IPS-20b (cell line): ENCODE data around the gene SMS.

Experiments
- H3K27ac ChIP-seq: one replicate; pipeline ENCODE4 v1.5.1; 2013; ENCODE audit warnings: low read length
- H3K27me3 ChIP-seq: 2 replicates; pipeline ENCODE4 v1.6.1; 2013; ENCODE audit warnings: mild to moderate bottlenecking, low read length, inconsistent platforms; ENCODE audit not compliant: insufficient read depth
- H3K36me3 ChIP-seq: 2 replicates; pipeline ENCODE4 v1.6.1; 2013; ENCODE audit warnings: low read depth, mild to moderate bottlenecking, inconsistent platforms, low read length, moderate library complexity; ENCODE audit not compliant: insufficient read depth
- H3K4me1 ChIP-seq: 2 replicates; pipeline ENCODE4 v1.6.1; 2013; ENCODE audit warnings: mild to moderate bottlenecking, control low read depth, inconsistent platforms, low read length, moderate library complexity; ENCODE audit not compliant: insufficient read depth
- H3K4me3 ChIP-seq: 2 replicates; pipeline ENCODE4 v1.5.1; 2013; ENCODE audit warnings: mild to moderate bottlenecking, low read length, inconsistent platforms
- H3K9ac ChIP-seq: 2 replicates; pipeline ENCODE4 v1.6.1; 2013; ENCODE audit warnings: low read depth, mild to moderate bottlenecking, inconsistent platforms, low read length, moderate library complexity
- H3K9me3 ChIP-seq: 2 replicates; pipeline ENCODE4 v1.6.1; 2013; ENCODE audit warnings: mild to moderate bottlenecking, low read depth, low read length, inconsistent platforms; ENCODE audit not compliant: insufficient read depth

SMS gene

DNA sequence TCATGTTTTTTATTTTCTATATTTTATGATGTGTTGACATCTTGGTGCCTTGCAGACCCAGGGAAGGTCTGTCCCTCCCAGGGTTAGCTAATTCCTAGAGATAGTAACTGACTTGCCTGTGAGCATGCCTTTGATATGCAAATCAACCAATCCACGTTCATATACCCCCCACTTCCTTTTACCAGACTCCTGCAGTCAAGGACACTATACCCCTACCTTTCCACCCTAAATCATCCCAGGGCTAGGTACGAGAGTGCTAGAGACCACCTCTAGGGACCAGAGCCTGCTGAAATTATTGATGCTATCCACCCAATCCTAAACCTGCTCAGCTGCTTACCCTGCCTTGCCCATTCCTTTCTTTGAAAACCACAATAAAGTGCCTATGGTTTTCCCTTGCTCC, 84.1 kb downstream of the SMS start:
- H3K4me1 ChIP-seq: no peaks in the 10 kb centered on the region; the same call in 1 of the 2 replicates
- H3K9ac ChIP-seq: no peak overlapping the region
- no peak overlapping the region for H3K27ac ChIP-seq
- H3K4me3 ChIP-seq: no peak overlapping the region
- no peaks in the 10 kb centered on the region for H3K36me3 ChIP-seq
- no peaks in the 10 kb centered on the region for H3K27me3 ChIP-seq
- no peaks in the 10 kb centered on the region for H3K9me3 ChIP-seq

- Histone ChIP-seq H3K36me3 (no peaks in the 10 kb centered on the region), H3K9ac (no peak overlapping the region), H3K9me3 (no peaks in the 10 kb centered on the region), H3K27me3 (no peaks in the 10 kb centered on the region), H3K27ac (no peak overlapping the region), H3K4me1 (no peaks in the 10 kb centered on the region; the same call in 1 of the 2 replicates), H3K4me3 (no peak overlapping the region)
Measured at GRCh38 chrX:22025751-22026150, 85.2 kb downstream of the SMS start.

GRCh38 chrX:22026731-22027130, 86.2 kb downstream of the SMS start:
- Histone ChIP-seq H3K4me3 (no peak overlapping the region), H3K27ac (no peak overlapping the region), H3K36me3 (no peaks in the 10 kb centered on the region), H3K27me3 (no peaks in the 10 kb centered on the region), H3K9ac (no peak overlapping the region), H3K4me1 (no peaks in the 10 kb centered on the region; the same call in 1 of the 2 replicates), H3K9me3 (no peaks in the 10 kb centered on the region)

GRCh38 chrX:22032084-22032483, 91.6 kb downstream of the SMS start, which contains the start of gene PHEX:
TSS of gene PHEX (plus strand) at chrX:22032325. CDS start at chrX:22033006, 681 bp downstream.
- Histone ChIP-seq H3K36me3 (no peaks in the 10 kb centered on the region), H3K4me1 (peaks cover 2% of the 10 kb centered on the region), H3K27me3 (no peaks in the 10 kb centered on the region), H3K9me3 (no peaks in the 10 kb centered on the region), H3K9ac (no peak within 1 kb of the TSS), H3K4me3 (no peak within 1 kb of the TSS), H3K27ac (no peak within 1 kb of the TSS)

- H3K27ac ChIP-seq: no peak overlapping the region
- no peaks in the 10 kb centered on the region for H3K9me3 ChIP-seq
- no peak overlapping the region for H3K9ac ChIP-seq
- H3K4me3 ChIP-seq: no peak overlapping the region
- H3K4me1 ChIP-seq: peaks cover 2% of the 10 kb centered on the region
- no peaks in the 10 kb centered on the region for H3K36me3 ChIP-seq
- H3K27me3 ChIP-seq: no peaks in the 10 kb centered on the region
Measured at GRCh38 chrX:22032506-22032905, 92.0 kb downstream of the SMS start.

DNA sequence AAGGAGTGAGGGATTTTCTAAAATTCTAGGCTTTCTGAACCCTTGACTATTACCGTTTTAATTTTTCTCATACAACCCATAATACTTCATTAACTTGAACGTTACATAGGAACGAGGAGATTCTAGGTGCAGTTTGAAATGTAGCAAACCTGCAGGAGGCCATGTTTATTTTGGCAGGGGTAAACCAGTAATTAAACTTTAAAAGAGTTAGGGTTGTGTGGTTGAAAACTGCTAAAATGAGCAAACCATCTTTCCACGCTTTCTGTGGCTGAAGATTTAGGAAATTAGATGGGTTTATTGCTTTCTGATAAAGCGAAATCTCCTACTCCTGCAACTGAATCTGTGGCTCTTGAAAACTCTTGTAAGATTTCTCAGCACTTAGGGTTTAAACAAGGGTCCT, 93.3 kb downstream of the SMS start:
- H3K36me3 ChIP-seq: no peaks in the 10 kb centered on the region
- no peak overlapping the region for H3K4me3 ChIP-seq
- no peaks in the 10 kb centered on the region for H3K27me3 ChIP-seq
- no peaks in the 10 kb centered on the region for H3K9me3 ChIP-seq
- H3K9ac ChIP-seq: no peak overlapping the region
- H3K4me1 ChIP-seq: peaks cover 2% of the 10 kb centered on the region
- no peak overlapping the region for H3K27ac ChIP-seq

DNA sequence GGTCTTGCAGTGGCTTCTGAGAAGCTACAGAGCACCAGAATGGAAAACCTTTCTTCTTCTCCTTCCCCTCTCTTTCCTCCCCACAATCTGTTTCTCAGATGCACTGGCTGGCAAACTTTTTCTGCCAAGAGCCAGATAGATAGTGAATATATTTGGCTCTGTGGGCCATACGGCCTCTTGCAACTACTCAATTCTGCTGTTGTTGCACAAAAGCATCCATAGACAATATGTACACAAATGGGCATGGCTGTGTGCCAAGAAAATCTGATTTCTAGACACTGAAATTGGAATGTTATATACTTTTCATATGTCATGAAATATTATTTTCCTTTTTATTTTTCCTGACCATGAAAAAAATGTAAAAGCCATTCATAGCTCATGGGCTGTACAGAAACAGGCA, 94.7 kb downstream of the SMS start:
- H3K4me1 ChIP-seq: peaks cover 2% of the 10 kb centered on the region; the same call in 1 of the 2 replicates
- no peaks in the 10 kb centered on the region for H3K9me3 ChIP-seq
- H3K27ac ChIP-seq: no peak overlapping the region
- H3K27me3 ChIP-seq: no peaks in the 10 kb centered on the region
- H3K36me3 ChIP-seq: no peaks in the 10 kb centered on the region
- H3K4me3 ChIP-seq: no peak overlapping the region
- no peak overlapping the region for H3K9ac ChIP-seq

DNA sequence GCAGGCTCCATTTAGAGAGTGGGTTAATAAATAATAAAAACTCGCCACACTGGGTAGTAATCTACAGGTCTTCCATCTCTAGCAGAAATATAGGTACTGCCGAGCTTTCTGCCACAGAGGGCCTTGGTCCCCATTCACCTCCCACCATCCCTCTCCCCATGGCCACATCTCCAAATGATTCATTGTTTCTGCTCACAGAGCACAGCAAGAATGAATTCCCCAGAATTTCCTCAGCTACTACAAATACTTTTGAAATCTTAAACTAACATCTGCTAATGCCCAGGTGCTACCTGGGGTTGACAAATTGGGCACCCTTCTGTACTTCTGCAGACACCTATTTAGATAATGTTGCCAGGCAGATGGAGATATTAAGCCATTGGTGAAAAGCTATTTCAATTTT, 96.7 kb downstream of the SMS start:
- no peaks in the 10 kb centered on the region for H3K27me3 ChIP-seq
- H3K9me3 ChIP-seq: no peaks in the 10 kb centered on the region
- H3K9ac ChIP-seq: no peak overlapping the region
- no peaks in the 10 kb centered on the region for H3K36me3 ChIP-seq
- no peak overlapping the region for H3K4me3 ChIP-seq
- H3K27ac ChIP-seq: no peak overlapping the region
- peaks cover 2% of the 10 kb centered on the region; the same call in 1 of the 2 replicates for H3K4me1 ChIP-seq

DNA sequence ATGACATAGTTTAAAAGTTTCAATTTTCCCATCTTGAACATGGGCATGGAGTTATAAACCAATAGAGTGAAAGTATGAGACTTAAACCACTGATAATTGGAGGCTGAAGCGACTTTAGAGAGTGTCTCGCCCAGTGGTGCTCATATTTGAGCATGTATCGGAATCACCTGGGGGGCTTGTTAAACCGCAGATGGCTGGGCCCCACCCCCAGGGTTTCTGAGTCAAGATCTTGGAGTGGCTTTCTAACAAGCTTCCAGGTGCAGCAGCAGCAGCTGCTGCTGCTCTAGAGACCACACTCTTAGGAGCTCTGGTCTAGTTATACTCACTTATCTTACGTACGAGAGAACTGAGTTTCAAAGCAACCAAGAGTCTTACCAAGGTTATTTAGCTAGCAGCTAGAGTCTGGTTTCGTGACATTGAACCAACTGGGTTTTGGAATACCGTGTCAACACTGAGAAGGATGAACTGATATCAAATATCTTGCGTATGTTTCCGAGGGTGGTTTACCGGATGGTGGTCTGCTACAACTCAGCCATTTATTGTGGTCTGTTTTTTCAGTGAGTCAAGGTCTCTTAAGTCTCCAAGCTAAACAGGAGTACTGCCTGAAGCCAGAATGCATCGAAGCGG, 97.5 kb downstream of the SMS start:
- no peak overlapping the region for H3K27ac ChIP-seq
- no peaks in the 10 kb centered on the region for H3K36me3 ChIP-seq
- no peaks in the 10 kb centered on the region for H3K27me3 ChIP-seq
- no peaks in the 10 kb centered on the region for H3K9me3 ChIP-seq
- peaks cover 4% of the 10 kb centered on the region; the same call in 1 of the 2 replicates for H3K4me1 ChIP-seq
- no peak overlapping the region for H3K9ac ChIP-seq
- H3K4me3 ChIP-seq: no peak overlapping the region

DNA sequence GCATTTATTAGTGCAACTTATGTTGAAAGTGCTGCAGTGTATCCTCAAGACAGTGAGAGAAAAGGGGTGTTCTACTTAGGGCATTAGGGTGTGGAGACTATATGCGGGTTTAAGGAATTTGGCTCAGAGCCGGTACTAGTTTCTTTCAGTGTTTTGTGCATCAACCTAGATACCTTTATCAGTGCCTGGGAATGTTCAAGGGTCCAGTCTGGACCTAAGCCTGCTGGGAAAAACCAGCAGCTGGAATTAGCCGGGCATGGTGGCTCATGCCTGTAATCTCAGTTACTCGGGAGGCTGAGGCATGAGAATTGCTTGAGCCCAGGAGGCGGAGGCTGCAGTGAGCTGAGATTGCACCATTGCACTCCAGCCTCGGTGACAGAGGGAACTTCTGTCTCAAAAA, 99.0 kb downstream of the SMS start:
- H3K27ac ChIP-seq: no peak overlapping the region
- no peak overlapping the region for H3K9ac ChIP-seq
- H3K4me3 ChIP-seq: no peak overlapping the region
- no peaks in the 10 kb centered on the region for H3K9me3 ChIP-seq
- H3K4me1 ChIP-seq: peaks cover 9% of the 10 kb centered on the region; the same call in 1 of the 2 replicates
- H3K36me3 ChIP-seq: no peaks in the 10 kb centered on the region
- H3K27me3 ChIP-seq: no peaks in the 10 kb centered on the region

DNA sequence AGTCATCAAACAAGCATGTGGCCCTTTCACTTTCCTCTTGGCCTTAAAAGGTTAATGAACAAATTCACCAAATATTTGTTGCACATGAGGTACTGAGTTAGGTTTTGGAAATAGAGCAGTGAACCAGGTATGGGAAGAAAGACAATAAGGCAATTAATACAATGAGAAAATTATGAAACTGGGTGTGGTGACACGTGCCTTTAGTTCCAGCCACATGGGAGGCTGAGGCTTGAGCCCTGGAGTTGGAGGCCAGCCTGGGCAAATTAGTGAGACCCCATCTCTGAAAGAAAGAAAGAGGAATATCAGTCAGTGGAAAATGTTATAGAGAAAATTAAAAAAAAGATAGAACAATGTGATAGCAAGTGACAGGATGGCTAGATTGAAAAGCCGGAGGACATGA, 99.7 kb downstream of the SMS start:
- Histone ChIP-seq H3K9ac (no peak overlapping the region), H3K4me3 (no peak overlapping the region), H3K27ac (no peak overlapping the region), H3K4me1 (peaks cover 9% of the 10 kb centered on the region; the same call in 1 of the 2 replicates), H3K36me3 (no peaks in the 10 kb centered on the region), H3K27me3 (no peaks in the 10 kb centered on the region), H3K9me3 (no peaks in the 10 kb centered on the region)

DNA sequence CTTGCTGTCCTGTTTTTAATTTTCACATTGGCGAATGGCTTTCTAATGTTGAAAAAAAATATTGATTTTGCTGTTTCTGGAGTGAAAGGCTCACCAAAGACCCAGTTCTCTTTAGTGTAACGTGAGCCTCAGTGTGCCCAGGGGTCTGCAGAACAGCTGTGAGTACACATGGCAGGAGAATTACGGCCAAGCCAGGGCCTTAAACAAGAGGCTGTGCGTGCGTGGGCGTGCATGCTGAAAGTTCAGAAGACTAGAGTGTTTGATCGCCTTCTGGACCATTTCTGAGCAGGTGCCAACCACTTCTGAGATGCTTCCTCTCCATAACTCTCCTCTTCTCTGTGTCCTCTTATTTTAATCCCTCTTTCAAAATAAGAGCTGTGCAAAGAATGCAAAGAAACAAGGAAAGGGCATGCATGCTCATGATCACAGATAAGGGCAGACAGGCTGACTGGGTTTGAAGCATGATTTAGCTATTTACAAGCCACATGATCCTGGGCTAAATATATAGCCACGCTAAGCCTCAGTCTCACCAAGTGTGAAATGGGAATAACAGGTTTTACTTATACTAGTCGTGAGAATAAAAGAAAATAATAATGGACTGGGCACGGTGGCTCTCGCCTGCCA, 101.5 kb downstream of the SMS start:
- H3K9me3 ChIP-seq: no peaks in the 10 kb centered on the region
- H3K4me3 ChIP-seq: no peak overlapping the region
- H3K27ac ChIP-seq: no peak overlapping the region
- no peaks in the 10 kb centered on the region for H3K27me3 ChIP-seq
- H3K4me1 ChIP-seq: peaks cover 9% of the 10 kb centered on the region; the same call in 1 of the 2 replicates
- no peak overlapping the region for H3K9ac ChIP-seq
- H3K36me3 ChIP-seq: no peaks in the 10 kb centered on the region
